ENCODE data around the gene GRK2. TPM values are rescaled to one million over a fixed set of nuclear protein-coding genes. Genes with fewer than 3 reads are reported as not detected.

The GRK2 gene
- total and polyA plus RNA-seq, 2 donors (not counting 1 experiment from before 2014, with no cell fraction given): 20.1 to 28.9 TPM

DNA sequence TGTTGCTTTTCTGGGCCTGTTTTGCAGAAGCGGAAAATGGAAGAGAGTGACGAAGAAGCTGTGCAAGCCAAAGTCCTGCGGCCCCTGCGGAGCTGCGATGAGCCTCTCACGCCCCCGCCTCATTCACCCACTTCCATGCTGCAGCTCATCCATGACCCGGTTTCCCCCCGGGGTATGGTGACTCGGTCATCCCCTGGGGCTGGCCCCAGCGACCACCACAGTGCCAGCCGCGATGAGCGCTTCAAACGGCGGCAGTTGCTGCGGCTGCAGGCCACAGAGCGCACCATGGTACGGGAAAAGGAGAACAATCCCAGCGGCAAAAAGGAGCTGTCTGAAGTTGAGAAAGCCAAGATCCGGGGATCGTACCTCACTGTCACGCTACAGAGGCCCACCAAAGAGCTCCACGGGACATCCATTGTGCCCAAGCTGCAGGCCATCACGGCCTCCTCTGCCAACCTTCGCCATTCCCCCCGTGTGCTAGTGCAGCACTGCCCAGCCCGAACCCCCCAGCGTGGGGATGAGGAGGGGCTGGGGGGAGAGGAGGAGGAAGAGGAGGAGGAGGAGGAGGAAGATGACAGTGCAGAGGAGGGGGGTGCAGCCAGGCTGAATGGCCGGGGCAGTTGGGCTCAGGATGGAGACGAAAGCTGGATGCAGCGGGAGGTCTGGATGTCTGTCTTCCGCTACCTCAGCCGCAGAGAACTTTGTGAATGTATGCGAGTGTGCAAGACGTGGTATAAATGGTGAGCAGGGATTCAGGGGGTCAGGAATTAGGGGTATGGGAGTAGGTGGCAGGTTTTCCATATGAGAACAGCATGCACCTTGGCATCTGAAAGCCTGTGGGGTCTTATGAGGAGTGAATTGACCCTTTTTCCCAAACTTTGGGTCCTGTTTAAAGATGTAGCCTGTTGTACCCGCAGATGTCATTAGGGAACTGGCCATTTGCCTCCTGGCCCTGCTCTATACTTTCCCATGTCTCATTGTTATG, 15.9 kb upstream of the GRK2 start:
- Histone ChIP-seq H4K20me1 (ENCODE audit: control insufficient read depth, extremely low read depth, insufficient read depth, low read length) (no peaks in the 10 kb centered on the region), H3K9ac (ENCODE audit: insufficient read depth, low read length) (no peak overlapping the region), H3K27ac (ENCODE audit: insufficient read depth, low read length) (no peak overlapping the region), H2AFZ (ENCODE audit: low read length) (no peak overlapping the region), H3K4me3 (replicated peaks in 1 of 4; ENCODE audit: control extremely low read depth in 1 of 4, insufficient read depth in 1 of 4, low read depth in 3 of 4, low read length in 4 of 4) (no peak overlapping the region), H3K4me1 (ENCODE audit: control insufficient read depth, extremely low read depth, insufficient read depth, low read length) (peaks cover 6% of the 10 kb centered on the region), H3K79me2 (ENCODE audit: control insufficient read depth, insufficient read depth, low read length) (no peaks in the 10 kb centered on the region), H3K36me3 (ENCODE audit: control insufficient read depth, insufficient read depth, low read length) (peaks cover 44% of the 10 kb centered on the region), H3K27me3 (ENCODE audit: control insufficient read depth, insufficient read depth, low read length) (no peaks in the 10 kb centered on the region), H3K9me3 (ENCODE audit: control insufficient read depth, insufficient read depth, low read depth, low read length) (no peaks in the 10 kb centered on the region), H3K4me2 (ENCODE audit: extremely low read depth, insufficient read depth, low read length) (no peak overlapping the region)
- DNase-seq (ENCODE audit: low read depth in 2 of 2): no peak
- TF ChIP-seq CTCF (conservative IDR thresholded peaks at IDR 0.05 in 1 of 2, IDR thresholded peaks at IDR 0.05 in 1 of 2; ENCODE audit: low read depth in 1 of 2, low read length in 2 of 2) (no peak), EZH2 (IDR thresholded peaks at IDR 0.05; ENCODE audit: low read length, missing control alignments) (no peak)

DNA sequence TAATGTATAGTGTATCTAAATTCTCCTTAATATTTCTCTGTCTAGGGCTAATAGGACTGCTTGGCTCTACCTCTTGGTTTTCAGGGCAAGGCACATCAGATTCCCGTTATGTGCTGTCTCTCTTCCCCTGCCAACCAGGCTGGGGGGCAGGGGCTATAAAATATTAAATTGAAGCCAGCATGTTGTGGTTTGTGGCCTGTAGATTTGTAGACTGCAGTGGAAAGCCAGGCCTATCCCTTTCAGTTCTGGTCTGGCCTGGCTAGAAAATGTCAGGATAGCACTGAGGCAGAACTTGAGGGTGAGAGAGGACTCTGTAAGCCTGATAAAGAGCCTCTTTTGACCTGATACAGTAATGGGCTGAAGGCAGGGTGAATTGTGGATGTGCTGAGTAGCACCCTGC, 14.4 kb upstream of the GRK2 start:
- Histone ChIP-seq H3K4me2 (ENCODE audit: extremely low read depth, insufficient read depth, low read length) (no peak overlapping the region), H2AFZ (ENCODE audit: low read length) (no peak overlapping the region), H3K79me2 (ENCODE audit: control insufficient read depth, insufficient read depth, low read length) (no peaks in the 10 kb centered on the region), H3K4me1 (ENCODE audit: control insufficient read depth, extremely low read depth, insufficient read depth, low read length) (peaks cover 6% of the 10 kb centered on the region), H4K20me1 (ENCODE audit: control insufficient read depth, extremely low read depth, insufficient read depth, low read length) (no peaks in the 10 kb centered on the region), H3K27ac (ENCODE audit: insufficient read depth, low read length) (no peak overlapping the region), H3K36me3 (ENCODE audit: control insufficient read depth, insufficient read depth, low read length) (peaks cover 44% of the 10 kb centered on the region), H3K9ac (ENCODE audit: insufficient read depth, low read length) (no peak overlapping the region), H3K9me3 (ENCODE audit: control insufficient read depth, insufficient read depth, low read depth, low read length) (no peaks in the 10 kb centered on the region), H3K4me3 (replicated peaks in 1 of 4; ENCODE audit: control extremely low read depth in 1 of 4, insufficient read depth in 1 of 4, low read depth in 3 of 4, low read length in 4 of 4) (no peak overlapping the region), H3K27me3 (ENCODE audit: control insufficient read depth, insufficient read depth, low read length) (no peaks in the 10 kb centered on the region)
- TF ChIP-seq EZH2 (IDR thresholded peaks at IDR 0.05; ENCODE audit: low read length, missing control alignments) (no peak), CTCF (conservative IDR thresholded peaks at IDR 0.05 in 1 of 2, IDR thresholded peaks at IDR 0.05 in 1 of 2; ENCODE audit: low read depth in 1 of 2, low read length in 2 of 2) (no peak)
- peak in 1 of 2 donors; percentile 23 for DNase-seq (ENCODE audit: low read depth in 2 of 2)

- DNase-seq (ENCODE audit: low read depth in 2 of 2): peak; percentile 41 to 46
- peaks cover 5% of the 10 kb centered on the region for H3K4me1 ChIP-seq (ENCODE audit: control insufficient read depth, extremely low read depth, insufficient read depth, low read length)
- TF ChIP-seq CTCF (conservative IDR thresholded peaks at IDR 0.05 in 1 of 2, IDR thresholded peaks at IDR 0.05 in 1 of 2; ENCODE audit: low read depth in 1 of 2, low read length in 2 of 2): peak; percentile 16 to 33
- TF ChIP-seq EZH2 (IDR thresholded peaks at IDR 0.05; ENCODE audit: low read length, missing control alignments): no peak
Measured at GRCh38 chr11:67252831-67253239, 13.4 kb upstream of the GRK2 start.

More at GRCh38 chr11:67252831-67253239, 13.4 kb upstream of the GRK2 start:
- Histone ChIP-seq H3K79me2 (ENCODE audit: control insufficient read depth, insufficient read depth, low read length) (no peaks in the 10 kb centered on the region), H3K9ac (ENCODE audit: insufficient read depth, low read length) (no peak overlapping the region), H3K9me3 (ENCODE audit: control insufficient read depth, insufficient read depth, low read depth, low read length) (no peaks in the 10 kb centered on the region), H3K27me3 (ENCODE audit: control insufficient read depth, insufficient read depth, low read length) (no peaks in the 10 kb centered on the region), H3K4me2 (ENCODE audit: extremely low read depth, insufficient read depth, low read length) (no peak overlapping the region), H3K4me3 (replicated peaks in 1 of 4; ENCODE audit: control extremely low read depth in 1 of 4, insufficient read depth in 1 of 4, low read depth in 3 of 4, low read length in 4 of 4) (no peak overlapping the region), H2AFZ (ENCODE audit: low read length) (no peak overlapping the region), H4K20me1 (ENCODE audit: control insufficient read depth, extremely low read depth, insufficient read depth, low read length) (no peaks in the 10 kb centered on the region), H3K36me3 (ENCODE audit: control insufficient read depth, insufficient read depth, low read length) (peaks cover 46% of the 10 kb centered on the region), H3K27ac (ENCODE audit: insufficient read depth, low read length) (no peak overlapping the region)
